Measurements from ENCODE around the gene PRR29.

Gene PRR29

DNA sequence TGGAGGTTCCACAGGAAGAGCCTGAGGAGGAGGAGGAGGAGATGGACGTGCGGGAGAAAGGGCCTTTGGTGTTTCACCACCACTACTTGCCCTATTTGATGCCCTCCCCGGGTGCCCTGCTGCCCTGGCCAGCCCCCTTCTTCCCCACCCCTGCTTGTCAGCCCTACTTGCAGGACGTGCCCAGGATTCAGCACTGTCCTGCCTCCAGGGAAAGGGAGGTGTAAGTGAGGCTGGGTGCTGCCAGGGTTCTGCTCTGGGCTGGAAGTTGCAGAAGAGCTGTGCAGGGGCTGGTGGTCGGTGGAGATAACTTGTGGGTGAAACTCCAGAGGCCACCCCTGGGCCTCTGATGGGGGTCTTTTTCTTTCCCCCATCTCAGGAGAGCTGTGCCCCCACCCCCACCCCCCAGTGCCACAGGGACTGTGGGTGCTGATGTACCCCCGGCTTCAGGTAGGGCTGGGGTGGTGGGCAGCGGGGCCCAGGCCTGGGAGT, 3.0 kb downstream of the PRR29 start:
- TF ChIP-seq, protein P1, sequence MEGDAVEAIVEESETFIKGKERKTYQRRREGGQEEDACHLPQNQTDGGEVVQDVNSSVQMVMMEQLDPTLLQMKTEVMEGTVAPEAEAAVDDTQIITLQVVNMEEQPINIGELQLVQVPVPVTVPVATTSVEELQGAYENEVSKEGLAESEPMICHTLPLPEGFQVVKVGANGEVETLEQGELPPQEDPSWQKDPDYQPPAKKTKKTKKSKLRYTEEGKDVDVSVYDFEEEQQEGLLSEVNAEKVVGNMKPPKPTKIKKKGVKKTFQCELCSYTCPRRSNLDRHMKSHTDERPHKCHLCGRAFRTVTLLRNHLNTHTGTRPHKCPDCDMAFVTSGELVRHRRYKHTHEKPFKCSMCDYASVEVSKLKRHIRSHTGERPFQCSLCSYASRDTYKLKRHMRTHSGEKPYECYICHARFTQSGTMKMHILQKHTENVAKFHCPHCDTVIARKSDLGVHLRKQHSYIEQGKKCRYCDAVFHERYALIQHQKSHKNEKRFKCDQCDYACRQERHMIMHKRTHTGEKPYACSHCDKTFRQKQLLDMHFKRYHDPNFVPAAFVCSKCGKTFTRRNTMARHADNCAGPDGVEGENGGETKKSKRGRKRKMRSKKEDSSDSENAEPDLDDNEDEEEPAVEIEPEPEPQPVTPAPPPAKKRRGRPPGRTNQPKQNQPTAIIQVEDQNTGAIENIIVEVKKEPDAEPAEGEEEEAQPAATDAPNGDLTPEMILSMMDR (IDR thresholded peaks at IDR 0.05; ENCODE audit: insufficient read depth, low read length, poor library complexity, severe bottlenecking): no peak
- Histone ChIP-seq H3K4me3 (replicated peaks; ENCODE audit: low read depth, low read length) (no peak overlapping the region), H3K36me3 (ENCODE audit: control insufficient read depth, insufficient read depth, low read length) (peaks cover 21% of the 10 kb centered on the region), H3K27me3 (replicated peaks; ENCODE audit: control insufficient read depth, insufficient read depth, low read length) (no peaks in the 10 kb centered on the region; the same call in none of the 2 replicates)
- DNase-seq (ENCODE audit: extremely low read depth, insufficient read length): no peak

DNA sequence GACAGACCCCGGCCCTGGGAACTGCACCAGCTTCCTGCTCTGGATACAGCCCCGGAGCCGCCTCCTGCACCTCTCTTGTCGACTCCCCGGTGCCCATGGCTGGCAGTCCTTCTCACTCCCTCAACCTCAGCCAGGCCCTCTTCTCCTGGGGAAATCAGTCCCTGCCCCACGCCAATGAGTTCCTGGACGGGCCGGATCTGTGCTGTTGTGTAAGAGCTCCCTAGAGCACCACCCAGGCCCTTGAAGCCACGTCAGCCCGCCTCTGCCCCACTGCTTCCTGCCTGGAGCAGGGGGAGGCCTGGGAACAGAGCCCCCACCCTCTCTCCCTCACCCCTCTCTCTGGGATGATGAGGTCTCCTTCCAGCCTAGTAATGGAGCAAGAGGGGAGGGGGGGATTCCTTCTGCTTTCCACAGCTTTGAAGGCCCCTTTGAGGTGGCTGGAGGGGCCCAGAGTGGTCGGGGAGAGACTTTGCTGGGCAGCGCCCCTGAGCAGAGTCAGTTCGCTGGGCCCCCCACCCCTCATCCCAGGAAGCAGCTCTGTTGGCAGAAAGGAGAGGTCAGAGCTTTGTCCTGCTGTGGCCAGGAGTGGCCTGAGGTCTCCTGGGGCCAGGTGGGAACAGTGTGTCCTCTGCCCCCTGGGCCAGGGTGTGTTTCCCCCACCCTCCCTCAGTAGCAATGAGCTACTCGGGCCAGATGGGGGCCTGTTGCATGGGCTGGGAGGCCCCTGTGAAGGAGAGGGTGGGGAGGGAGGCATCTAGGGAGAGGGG, 3.8 kb downstream of the PRR29 start:
- TF ChIP-seq, protein P1 (IDR thresholded peaks at IDR 0.05; ENCODE audit: insufficient read depth, low read length, poor library complexity, severe bottlenecking): no peak
- DNase-seq (ENCODE audit: extremely low read depth, insufficient read length): no peak

DNA sequence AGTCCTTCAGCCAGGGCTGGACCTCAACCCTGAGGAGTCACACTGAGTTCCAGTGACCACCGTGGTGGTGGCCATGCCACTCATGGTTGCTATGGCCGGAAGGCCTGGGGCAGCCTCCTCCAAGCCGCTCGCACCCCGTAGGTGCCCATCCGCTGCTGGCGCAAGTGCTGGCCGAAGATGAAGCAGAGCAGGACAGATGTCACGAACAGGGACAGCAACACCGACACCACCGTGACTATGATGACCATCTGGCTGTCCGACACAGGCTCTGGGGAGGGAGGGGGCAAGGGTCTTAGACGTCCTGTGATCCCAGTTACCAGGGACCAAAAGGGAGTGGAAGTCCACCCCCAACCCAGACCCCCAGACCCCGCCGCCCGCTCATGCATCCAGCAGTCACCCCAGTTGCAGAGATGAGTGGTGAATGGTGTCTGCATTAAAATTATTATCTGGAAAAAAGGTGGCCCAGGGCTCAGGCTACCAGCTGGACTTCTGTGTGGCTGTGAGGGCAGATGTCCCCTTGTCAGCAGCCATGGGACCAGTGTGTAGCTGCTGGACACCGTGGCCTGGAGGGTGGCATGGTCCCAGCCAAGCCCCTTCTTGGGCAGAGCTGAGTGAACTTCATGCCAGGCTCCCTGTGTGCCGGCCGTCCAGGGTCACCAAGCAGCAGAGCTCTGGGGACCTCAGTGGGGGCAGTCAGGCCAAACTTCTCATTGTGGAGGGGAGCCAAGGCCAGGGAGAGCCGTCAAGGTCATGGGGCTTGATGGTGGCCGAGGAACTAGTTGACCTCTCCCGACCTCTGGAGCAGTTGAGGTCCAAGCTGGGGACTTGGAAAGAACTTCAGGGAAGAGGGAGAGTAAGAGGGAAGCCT, 4.7 kb downstream of the PRR29 start:
- TF ChIP-seq, protein P1 (IDR thresholded peaks at IDR 0.05; ENCODE audit: insufficient read depth, low read length, poor library complexity, severe bottlenecking): no peak
- Histone ChIP-seq H3K4me3 (replicated peaks; ENCODE audit: low read depth, low read length) (no peak overlapping the region), H3K36me3 (ENCODE audit: control insufficient read depth, insufficient read depth, low read length) (peaks cover 26% of the 10 kb centered on the region), H3K27me3 (replicated peaks; ENCODE audit: control insufficient read depth, insufficient read depth, low read length) (no peaks in the 10 kb centered on the region)
- DNase-seq (ENCODE audit: extremely low read depth, insufficient read length): no peak

More for the DNA sequence above, 3.8 kb downstream of the PRR29 start:
- Histone ChIP-seq H3K4me3 (replicated peaks; ENCODE audit: low read depth, low read length) (no peak overlapping the region), H3K36me3 (ENCODE audit: control insufficient read depth, insufficient read depth, low read length) (peaks cover 21% of the 10 kb centered on the region), H3K27me3 (replicated peaks; ENCODE audit: control insufficient read depth, insufficient read depth, low read length) (no peaks in the 10 kb centered on the region; the same call in 1 of the 2 replicates)

DNA sequence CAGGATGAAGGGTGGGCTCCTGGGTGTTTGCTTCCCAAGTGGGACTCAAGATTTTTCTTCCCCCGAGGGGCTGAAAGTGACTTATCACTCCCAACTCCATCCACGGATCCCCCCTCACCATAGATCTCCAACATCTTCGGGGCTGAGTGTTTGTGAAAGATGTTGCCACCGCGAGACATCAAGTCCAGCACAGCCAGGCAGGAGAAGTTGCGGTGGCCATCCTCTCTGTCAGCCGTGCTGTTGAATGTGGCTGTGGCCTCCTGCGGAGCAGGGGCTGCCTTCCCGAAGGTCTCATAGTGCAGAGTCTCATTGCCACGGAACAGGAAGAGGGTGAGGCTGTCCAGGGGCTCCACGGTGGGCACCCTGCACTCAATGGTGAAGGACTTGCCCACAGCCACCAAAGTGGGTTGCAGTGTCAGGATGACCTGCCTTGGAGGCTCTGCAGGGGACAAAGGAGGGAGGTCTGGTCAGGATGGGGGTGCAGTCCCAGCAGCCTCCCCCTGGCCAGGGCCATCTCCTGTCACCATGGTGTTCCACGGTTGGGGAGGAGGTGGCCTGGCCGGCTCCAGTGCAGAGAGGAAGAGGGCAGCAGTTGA, 5.5 kb downstream of the PRR29 start:
- DNase-seq (ENCODE audit: extremely low read depth, insufficient read length): no peak
- TF ChIP-seq, protein P1 (IDR thresholded peaks at IDR 0.05; ENCODE audit: insufficient read depth, low read length, poor library complexity, severe bottlenecking): no peak
- H3K36me3 ChIP-seq (ENCODE audit: control insufficient read depth, insufficient read depth, low read length): peaks cover 27% of the 10 kb centered on the region

DNA sequence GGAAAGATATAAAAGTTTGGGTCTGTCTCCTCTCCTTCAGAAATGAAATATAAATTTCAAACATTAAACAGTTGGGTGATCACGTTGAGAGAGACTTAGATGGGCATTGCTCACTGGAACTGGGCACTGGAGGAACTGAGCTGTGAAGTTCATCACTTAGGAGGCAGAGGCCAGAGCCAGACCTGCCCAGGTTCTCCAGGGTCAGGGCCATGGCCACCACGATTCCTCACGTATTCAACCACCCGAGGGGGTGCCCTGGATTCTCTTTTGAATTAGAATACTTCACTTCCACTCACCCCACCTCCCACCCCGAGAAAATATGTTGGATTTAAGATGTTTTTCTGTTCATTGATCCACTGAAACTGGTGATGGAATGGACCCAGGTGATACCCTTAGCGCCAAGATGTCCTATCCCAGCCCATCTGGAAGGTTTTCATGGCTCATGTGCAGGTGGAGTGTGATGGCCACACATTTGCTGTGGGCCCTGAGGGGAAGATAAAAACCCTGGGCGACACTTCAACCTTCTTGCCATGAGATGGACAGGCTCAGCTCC, 6.1 kb downstream of the PRR29 start:
- DNase-seq (ENCODE audit: extremely low read depth, insufficient read length): no peak
- TF ChIP-seq, protein P1 (IDR thresholded peaks at IDR 0.05; ENCODE audit: insufficient read depth, low read length, poor library complexity, severe bottlenecking): no peak
- Histone ChIP-seq H3K27me3 (replicated peaks; ENCODE audit: control insufficient read depth, insufficient read depth, low read length) (no peaks in the 10 kb centered on the region), H3K36me3 (ENCODE audit: control insufficient read depth, insufficient read depth, low read length) (peaks cover 27% of the 10 kb centered on the region), H3K4me3 (replicated peaks; ENCODE audit: low read depth, low read length) (no peak overlapping the region)

More for the DNA sequence above, 5.5 kb downstream of the PRR29 start:
- no peak overlapping the region for H3K4me3 ChIP-seq (replicated peaks; ENCODE audit: low read depth, low read length)
- H3K27me3 ChIP-seq (replicated peaks; ENCODE audit: control insufficient read depth, insufficient read depth, low read length): no peaks in the 10 kb centered on the region
